HepG2 (cell line): ENCODE results near the gene HK2. TPM values are rescaled to one million over a fixed set of nuclear protein-coding genes. Genes with fewer than 3 reads are reported as not detected.

Experiments used
- ASH2L ChIP-seq: fragments of 300-600, 200-600 bp; sonication (generic); IDR thresholded peaks from 2 replicates; pipeline ENCODE4 v1.7.0; 2017; ENCODE audit warnings: low read depth, mild to moderate bottlenecking, moderate library complexity, mixed read lengths, low read length; ENCODE audit not compliant: insufficient read length
- CREB1 ChIP-seq, 2 experiments: fragments of 450-650 bp in 1 of 2; IDR thresholded peaks; 2 replicates each; pipeline ENCODE4 v1.6.1; 2016 to 2017; ENCODE audit warnings: control low read depth in 1 of 2, mild to moderate bottlenecking in 1 of 2, missing compliant biosample characterization in 1 of 2, missing genetic modification characterization in 1 of 2
- GABPB1 ChIP-seq: IDR thresholded peaks from 2 replicates; pipeline ENCODE4 v1.6.1; 2016; ENCODE audit warnings: mild to moderate bottlenecking, missing genetic modification reagents, moderate library complexity, missing compliant biosample characterization
- LCORL ChIP-seq, 2 experiments: fragments of 450-650 bp in 1 of 2; sonication (generic) in 1 of 2; formaldehyde crosslinking in 1 of 2; IDR thresholded peaks; 2 replicates each; pipeline versions ENCODE4 v1.5.0 to v1.6.1; 2017 to 2020; ENCODE audit warnings: antibody characterized with exemption in 1 of 2, missing genetic modification reagents in 1 of 2
- NFIC ChIP-seq: IDR thresholded peaks from 2 replicates; pipeline ENCODE4 v1.6.1; 2012; ENCODE audit warnings: mild to moderate bottlenecking, low read length, inconsistent platforms
- SMARCC2 ChIP-seq: fragments of 450-650 bp; IDR thresholded peaks from 2 replicates; pipeline ENCODE4 v1.6.1; 2017; ENCODE audit warnings: antibody characterized with exemption, mild to moderate bottlenecking
- SNRNP70 ChIP-seq: fragments of 200-400 bp; formaldehyde crosslinking; IDR thresholded peaks from 2 replicates; pipeline ENCODE4 v1.6.1; 2017; ENCODE audit warnings: mild to moderate bottlenecking, low read depth, low read length, moderate library complexity
- ZBTB46 ChIP-seq: sonication (generic); formaldehyde crosslinking; IDR thresholded peaks from 2 replicates; pipeline ENCODE4 v1.4.0; 2020; ENCODE audit warnings: mild to moderate bottlenecking, missing genetic modification reagents, borderline replicate concordance
- ZMAT3 ChIP-seq: sonication (generic); formaldehyde crosslinking; conservative IDR thresholded peaks from 2 replicates; pipeline ENCODE4 v1.7.0; 2021; ENCODE audit warnings: missing genetic modification reagents
- ZNF24 ChIP-seq: fragments of 450-650 bp; IDR thresholded peaks from 2 replicates; pipeline ENCODE4 v1.6.1; 2017; ENCODE audit warnings: antibody characterized with exemption, mild to moderate bottlenecking
- ZNF883 ChIP-seq: sonication (generic); formaldehyde crosslinking; IDR thresholded peaks from 2 replicates; pipeline ENCODE4 v1.5.1; 2020; ENCODE audit warnings: mild to moderate bottlenecking, missing genetic modification reagents; ENCODE audit errors: not compliant biosample characterization
- polyA plus RNA-seq, 8 experiments: library from polyadenylated mRNA; depleted of rRNA in 3 of 8; stranded (reverse) in 7 of 8; unstranded in 1 of 8; fragments of >200 nt; fragmentation: Illumina TruSeq in 4 of 8; extraction: Trizol in 4 of 8; gene quantifications; 2 replicates each; pipeline versions ENCODE4 v1.2.1 to v1.2.3, GENCODE V29; 2011 to 2016; ENCODE audit warnings: low read depth in 4 of 8, missing spikeins in 1 of 8, mixed read lengths in 1 of 8; ENCODE audit not compliant: insufficient read depth in 1 of 8
- total RNA-seq, 5 experiments: library from RNA; depleted of rRNA; stranded (reverse); fragments of >200 nt; fragmentation: Illumina TruSeq; extraction: Trizol; gene quantifications; 2 replicates each; pipeline ENCODE4 v1.2.3, GENCODE V29; 2016; ENCODE audit warnings: low read depth in 1 of 5
- TF ChIP-seq, protein P1 (sequence below): sonication (generic); formaldehyde crosslinking; IDR thresholded peaks from 2 replicates; pipeline ENCODE4 v1.8.0; 2022; ENCODE audit warnings: mild to moderate bottlenecking, missing genetic modification reagents
- TF ChIP-seq, protein P2 (sequence below): sonication (generic); formaldehyde crosslinking; IDR thresholded peaks from 2 replicates; pipeline ENCODE4 v1.4.0; 2020; ENCODE audit warnings: missing genetic modification reagents
- TF ChIP-seq, protein P3 (sequence below): sonication (generic); formaldehyde crosslinking; IDR thresholded peaks from 2 replicates; pipeline ENCODE4 v1.4.0; 2020; ENCODE audit warnings: mild to moderate bottlenecking, missing genetic modification reagents, borderline replicate concordance

HK2 gene
- total and polyA plus RNA-seq, 2 of the 13 experiments (the other 11 are each of a cell fraction or from before 2014, with no cell fraction given): 13.2 to 101 TPM

GRCh38 chr2:74939919-74940812 lies 106.2 kb downstream of the HK2 start (continued):
- TF ChIP-seq, protein P1, sequence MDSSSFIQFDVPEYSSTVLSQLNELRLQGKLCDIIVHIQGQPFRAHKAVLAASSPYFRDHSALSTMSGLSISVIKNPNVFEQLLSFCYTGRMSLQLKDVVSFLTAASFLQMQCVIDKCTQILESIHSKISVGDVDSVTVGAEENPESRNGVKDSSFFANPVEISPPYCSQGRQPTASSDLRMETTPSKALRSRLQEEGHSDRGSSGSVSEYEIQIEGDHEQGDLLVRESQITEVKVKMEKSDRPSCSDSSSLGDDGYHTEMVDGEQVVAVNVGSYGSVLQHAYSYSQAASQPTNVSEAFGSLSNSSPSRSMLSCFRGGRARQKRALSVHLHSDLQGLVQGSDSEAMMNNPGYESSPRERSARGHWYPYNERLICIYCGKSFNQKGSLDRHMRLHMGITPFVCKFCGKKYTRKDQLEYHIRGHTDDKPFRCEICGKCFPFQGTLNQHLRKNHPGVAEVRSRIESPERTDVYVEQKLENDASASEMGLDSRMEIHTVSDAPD (CRISPR knock-in tag): peak; percentile 82; the same call in 1 of the 2 replicates
- TF ChIP-seq, protein P2, sequence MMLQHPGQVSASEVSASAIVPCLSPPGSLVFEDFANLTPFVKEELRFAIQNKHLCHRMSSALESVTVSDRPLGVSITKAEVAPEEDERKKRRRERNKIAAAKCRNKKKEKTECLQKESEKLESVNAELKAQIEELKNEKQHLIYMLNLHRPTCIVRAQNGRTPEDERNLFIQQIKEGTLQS (CRISPR knock-in tag): no peak; the same call in 1 of the 2 replicates
- TF ChIP-seq ZBTB46 (CRISPR knock-in tag): no peak
- TF ChIP-seq NFIC: peak; percentile 99
- TF ChIP-seq SNRNP70: no peak
- TF ChIP-seq GABPB1 (CRISPR knock-in tag): peak; percentile 12; the same call in 1 of the 2 replicates
- TF ChIP-seq ZNF24: peak; percentile 64
- no peak for TF ChIP-seq ZNF883 (CRISPR knock-in tag)
- TF ChIP-seq ASH2L: peak; percentile 83
- TF ChIP-seq LCORL (IDR thresholded peaks at IDR 0.05): 0 out of 2 replicates have a peak, but pooled peaks have one; percentile 20
- TF ChIP-seq LCORL (CRISPR knock-in tag; IDR thresholded peaks at IDR 0.05): no peak; the same call in 1 of the 2 replicates
- no peak for TF ChIP-seq CREB1 (IDR thresholded peaks at IDR 0.05)
- TF ChIP-seq CREB1 (CRISPR knock-in tag; IDR thresholded peaks at IDR 0.05): peak; percentile 79
- TF ChIP-seq SMARCC2: peak; percentile 74
- TF ChIP-seq, protein P3, sequence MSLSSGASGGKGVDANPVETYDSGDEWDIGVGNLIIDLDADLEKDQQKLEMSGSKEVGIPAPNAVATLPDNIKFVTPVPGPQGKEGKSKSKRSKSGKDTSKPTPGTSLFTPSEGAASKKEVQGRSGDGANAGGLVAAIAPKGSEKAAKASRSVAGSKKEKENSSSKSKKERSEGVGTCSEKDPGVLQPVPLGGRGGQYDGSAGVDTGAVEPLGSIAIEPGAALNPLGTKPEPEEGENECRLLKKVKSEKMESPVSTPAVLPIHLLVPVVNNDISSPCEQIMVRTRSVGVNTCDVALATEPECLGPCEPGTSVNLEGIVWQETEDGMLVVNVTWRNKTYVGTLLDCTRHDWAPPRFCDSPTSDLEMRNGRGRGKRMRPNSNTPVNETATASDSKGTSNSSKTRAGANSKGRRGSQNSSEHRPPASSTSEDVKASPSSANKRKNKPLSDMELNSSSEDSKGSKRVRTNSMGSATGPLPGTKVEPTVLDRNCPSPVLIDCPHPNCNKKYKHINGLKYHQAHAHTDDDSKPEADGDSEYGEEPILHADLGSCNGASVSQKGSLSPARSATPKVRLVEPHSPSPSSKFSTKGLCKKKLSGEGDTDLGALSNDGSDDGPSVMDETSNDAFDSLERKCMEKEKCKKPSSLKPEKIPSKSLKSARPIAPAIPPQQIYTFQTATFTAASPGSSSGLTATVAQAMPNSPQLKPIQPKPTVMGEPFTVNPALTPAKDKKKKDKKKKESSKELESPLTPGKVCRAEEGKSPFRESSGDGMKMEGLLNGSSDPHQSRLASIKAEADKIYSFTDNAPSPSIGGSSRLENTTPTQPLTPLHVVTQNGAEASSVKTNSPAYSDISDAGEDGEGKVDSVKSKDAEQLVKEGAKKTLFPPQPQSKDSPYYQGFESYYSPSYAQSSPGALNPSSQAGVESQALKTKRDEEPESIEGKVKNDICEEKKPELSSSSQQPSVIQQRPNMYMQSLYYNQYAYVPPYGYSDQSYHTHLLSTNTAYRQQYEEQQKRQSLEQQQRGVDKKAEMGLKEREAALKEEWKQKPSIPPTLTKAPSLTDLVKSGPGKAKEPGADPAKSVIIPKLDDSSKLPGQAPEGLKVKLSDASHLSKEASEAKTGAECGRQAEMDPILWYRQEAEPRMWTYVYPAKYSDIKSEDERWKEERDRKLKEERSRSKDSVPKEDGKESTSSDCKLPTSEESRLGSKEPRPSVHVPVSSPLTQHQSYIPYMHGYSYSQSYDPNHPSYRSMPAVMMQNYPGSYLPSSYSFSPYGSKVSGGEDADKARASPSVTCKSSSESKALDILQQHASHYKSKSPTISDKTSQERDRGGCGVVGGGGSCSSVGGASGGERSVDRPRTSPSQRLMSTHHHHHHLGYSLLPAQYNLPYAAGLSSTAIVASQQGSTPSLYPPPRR: peak; percentile 99
- TF ChIP-seq ZMAT3 (CRISPR knock-in tag): peak; percentile 76; the same call in 1 of the 2 replicates
